DOHH2 (cell line): ENCODE measurements around the gene ADAP1.
A peak's percentile ranks its signal among the peaks of the same experiment; 100 is the strongest.

ENCODE experiments used
- H3F3A ChIP-seq: fragments of 200-600 bp; sonication (generic), shearing (Covaris generic); 2 replicates; pipeline ENCODE4 v1.6.0; 2016; ENCODE audit warnings: antibody characterized with exemption, mild to moderate bottlenecking; ENCODE audit not compliant: control insufficient read depth, insufficient read depth
- H3K27ac ChIP-seq: fragments of 200-600 bp; sonication (generic); 2 replicates; pipeline ENCODE4 v1.5.1; 2014; ENCODE audit warnings: low read depth, mild to moderate bottlenecking, low read length, moderate library complexity
- H3K27me3 ChIP-seq: fragments of 200-600 bp; sonication (generic); 2 replicates; pipeline ENCODE4 v1.6.1; 2014; ENCODE audit warnings: mild to moderate bottlenecking, low read length, mixed read lengths; ENCODE audit not compliant: control insufficient read depth
- H3K36me3 ChIP-seq: fragments of 200-600 bp; sonication (generic); 2 replicates; pipeline ENCODE4 v1.6.1; 2014; ENCODE audit warnings: mild to moderate bottlenecking, low read length, moderate library complexity, mixed read lengths; ENCODE audit not compliant: control insufficient read depth
- H3K4me1 ChIP-seq: fragments of 200-600 bp; sonication (generic); 2 replicates; pipeline ENCODE4 v1.6.1; 2014; ENCODE audit warnings: mild to moderate bottlenecking, low read length, mixed read lengths; ENCODE audit not compliant: control insufficient read depth
- H3K4me2 ChIP-seq: fragments of 200-600 bp; sonication (generic); 2 replicates; pipeline ENCODE4 v1.6.0; 2014; ENCODE audit warnings: mild to moderate bottlenecking, low read length, moderate library complexity
- H3K4me3 ChIP-seq: fragments of 200-600 bp; sonication (generic); 2 replicates; pipeline ENCODE4 v1.5.1; 2014; ENCODE audit warnings: mild to moderate bottlenecking, low read length, mixed read lengths
- H3K79me2 ChIP-seq: fragments of 200-600 bp; sonication (generic); 2 replicates; pipeline ENCODE4 v1.6.1; 2014; ENCODE audit warnings: mild to moderate bottlenecking, low read length, mixed read lengths; ENCODE audit not compliant: control insufficient read depth
- H3K9me2 ChIP-seq: fragments of 200-600 bp; sonication (generic); replicated peaks from 2 replicates; pipeline ENCODE4 v1.6.1; 2014; ENCODE audit warnings: mild to moderate bottlenecking, low read length, mixed read lengths; ENCODE audit not compliant: control insufficient read depth
- H3K9me3 ChIP-seq: fragments of 200-600 bp; sonication (generic); 2 replicates; pipeline ENCODE4 v1.6.1; 2014; ENCODE audit warnings: antibody characterized with exemption, low read length, mixed read lengths; ENCODE audit not compliant: control insufficient read depth, insufficient read depth
- H4K20me1 ChIP-seq: fragments of 200-600 bp; sonication (generic); 2 replicates; pipeline ENCODE4 v1.6.0; 2014; ENCODE audit warnings: low read depth, mild to moderate bottlenecking, antibody characterized with exemption, low read length, moderate library complexity; ENCODE audit not compliant: control insufficient read depth, insufficient read depth
- EZH2phosphoT487 ChIP-seq: fragments of 200-600 bp; sonication (generic); IDR thresholded peaks from 2 replicates; pipeline ENCODE4 v1.6.1; 2017; ENCODE audit warnings: borderline replicate concordance, mild to moderate bottlenecking, antibody characterized with exemption, low read length, moderate library complexity, mixed read lengths
- TF ChIP-seq, protein P1 (sequence below): fragments of 200-600 bp; sonication (generic); IDR thresholded peaks from one replicate; pipeline ENCODE4 v1.5.1; 2014; ENCODE audit warnings: antibody characterized with exemption, mild to moderate bottlenecking, low read depth, low read length; ENCODE audit not compliant: poor library complexity, severe bottlenecking

The ADAP1 gene

GRCh38 chr7:973312-973711 is 18.8 kb upstream of the ADAP1 start:
- Histone ChIP-seq H3K9me2 (no peaks in the 10 kb centered on the region), H4K20me1 (peaks cover 20% of the 10 kb centered on the region; the same call in 1 of the 2 replicates), H3K4me1 (peaks cover 74% of the 10 kb centered on the region), H3K27me3 (no peaks in the 10 kb centered on the region), H3F3A (peaks cover 14% of the 10 kb centered on the region), H3K9me3 (no peaks in the 10 kb centered on the region), H3K4me2 (peak overlapping the region; percentile 87), H3K36me3 (peaks cover 58% of the 10 kb centered on the region), H3K4me3 (peak overlapping the region; percentile 98), H3K27ac (no peak overlapping the region), H3K79me2 (peaks cover 70% of the 10 kb centered on the region)
- TF ChIP-seq, protein P1, sequence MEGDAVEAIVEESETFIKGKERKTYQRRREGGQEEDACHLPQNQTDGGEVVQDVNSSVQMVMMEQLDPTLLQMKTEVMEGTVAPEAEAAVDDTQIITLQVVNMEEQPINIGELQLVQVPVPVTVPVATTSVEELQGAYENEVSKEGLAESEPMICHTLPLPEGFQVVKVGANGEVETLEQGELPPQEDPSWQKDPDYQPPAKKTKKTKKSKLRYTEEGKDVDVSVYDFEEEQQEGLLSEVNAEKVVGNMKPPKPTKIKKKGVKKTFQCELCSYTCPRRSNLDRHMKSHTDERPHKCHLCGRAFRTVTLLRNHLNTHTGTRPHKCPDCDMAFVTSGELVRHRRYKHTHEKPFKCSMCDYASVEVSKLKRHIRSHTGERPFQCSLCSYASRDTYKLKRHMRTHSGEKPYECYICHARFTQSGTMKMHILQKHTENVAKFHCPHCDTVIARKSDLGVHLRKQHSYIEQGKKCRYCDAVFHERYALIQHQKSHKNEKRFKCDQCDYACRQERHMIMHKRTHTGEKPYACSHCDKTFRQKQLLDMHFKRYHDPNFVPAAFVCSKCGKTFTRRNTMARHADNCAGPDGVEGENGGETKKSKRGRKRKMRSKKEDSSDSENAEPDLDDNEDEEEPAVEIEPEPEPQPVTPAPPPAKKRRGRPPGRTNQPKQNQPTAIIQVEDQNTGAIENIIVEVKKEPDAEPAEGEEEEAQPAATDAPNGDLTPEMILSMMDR, result no peak
- TF ChIP-seq EZH2phosphoT487, result no peak

GRCh38 chr7:972676-973309 is 18.3 kb upstream of the ADAP1 start:
- no peaks in the 10 kb centered on the region for H3K27me3 ChIP-seq
- H3K9me3 ChIP-seq, result no peaks in the 10 kb centered on the region
- H3F3A ChIP-seq, result peaks cover 10% of the 10 kb centered on the region
- peak overlapping the region; percentile 87 for H3K4me2 ChIP-seq
- no peak overlapping the region for H3K27ac ChIP-seq
- peaks cover 20% of the 10 kb centered on the region; the same call in 1 of the 2 replicates for H4K20me1 ChIP-seq
- H3K79me2 ChIP-seq, result peaks cover 71% of the 10 kb centered on the region
- TF ChIP-seq, protein P1, result no peak
- no peak for TF ChIP-seq EZH2phosphoT487
- H3K4me3 ChIP-seq, result peak overlapping the region; percentile 98; the same call in 1 of the 2 replicates
- peaks cover 69% of the 10 kb centered on the region for H3K4me1 ChIP-seq
- no peaks in the 10 kb centered on the region for H3K9me2 ChIP-seq
- H3K36me3 ChIP-seq, result peaks cover 63% of the 10 kb centered on the region

DNA sequence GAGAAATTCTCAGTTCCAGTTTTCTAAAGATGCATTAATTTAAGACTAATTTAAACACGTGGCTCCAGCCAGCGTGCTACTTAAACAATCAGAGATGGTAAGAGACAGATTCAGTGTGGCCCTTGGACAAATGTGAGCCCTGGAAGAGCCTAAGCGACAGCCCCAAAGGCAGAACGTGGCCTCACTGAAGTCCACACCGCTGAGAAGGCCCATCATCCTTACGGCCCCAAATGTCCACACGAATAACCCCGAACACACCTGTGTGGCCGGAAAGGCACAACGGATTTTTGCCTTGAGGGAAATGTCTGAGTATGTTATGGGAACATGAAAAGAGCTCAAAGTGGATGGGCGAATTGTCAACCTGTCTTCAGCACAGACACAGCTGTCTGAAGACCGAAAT is 17.6 kb upstream of the ADAP1 start:
- Histone ChIP-seq H3K9me2 (no peaks in the 10 kb centered on the region), H3K27me3 (no peaks in the 10 kb centered on the region), H3K4me3 (no peak overlapping the region), H3K79me2 (peaks cover 72% of the 10 kb centered on the region), H3K4me2 (peak overlapping the region; percentile 14; the same call in 1 of the 2 replicates), H3K9me3 (no peaks in the 10 kb centered on the region), H3K4me1 (peaks cover 65% of the 10 kb centered on the region), H4K20me1 (peaks cover 20% of the 10 kb centered on the region; the same call in 1 of the 2 replicates), H3F3A (peaks cover 10% of the 10 kb centered on the region), H3K27ac (no peak overlapping the region), H3K36me3 (peaks cover 70% of the 10 kb centered on the region)
- TF ChIP-seq, protein P1, result no peak
- no peak for TF ChIP-seq EZH2phosphoT487
